ENCODE measurements around the gene SCGN. TPM values are rescaled to one million over a fixed set of nuclear protein-coding genes. Genes with fewer than 3 reads are reported as not detected.

The SCGN gene
- total RNA-seq, 2 experiments from 2014 or later = not detected

DNA sequence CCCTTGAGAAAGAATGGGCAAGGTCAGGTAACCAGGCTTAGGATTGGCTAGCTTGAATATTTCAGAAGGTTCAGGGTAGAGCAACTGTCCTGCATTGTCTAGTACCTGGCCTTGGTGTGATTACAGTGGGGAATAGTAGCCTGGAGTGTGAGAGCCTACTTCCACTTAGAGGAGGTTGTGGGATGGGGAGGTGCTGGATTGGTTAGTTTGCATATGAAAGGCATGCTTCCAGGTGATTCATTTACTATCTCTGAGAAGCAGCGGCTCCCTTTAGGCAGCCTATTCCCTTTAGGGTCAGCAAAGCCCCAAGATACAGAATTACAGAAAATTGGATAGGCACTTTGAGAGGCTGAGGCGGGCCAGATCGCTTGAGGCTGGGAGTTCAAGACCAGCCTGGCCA lies 25.0 kb upstream of the SCGN start:
- Mint-ChIP-seq H3K27me3 (peaks cover 4% of the 10 kb centered on the region), H3K4me1 (ENCODE audit: low read depth) (no peaks in the 10 kb centered on the region), H3K9me3 (no peaks in the 10 kb centered on the region), H3K4me3 (no peak overlapping the region), H3K27ac (no peak overlapping the region), H3K36me3 (ENCODE audit: low read depth) (no peaks in the 10 kb centered on the region)
- TF ChIP-seq, protein P1, sequence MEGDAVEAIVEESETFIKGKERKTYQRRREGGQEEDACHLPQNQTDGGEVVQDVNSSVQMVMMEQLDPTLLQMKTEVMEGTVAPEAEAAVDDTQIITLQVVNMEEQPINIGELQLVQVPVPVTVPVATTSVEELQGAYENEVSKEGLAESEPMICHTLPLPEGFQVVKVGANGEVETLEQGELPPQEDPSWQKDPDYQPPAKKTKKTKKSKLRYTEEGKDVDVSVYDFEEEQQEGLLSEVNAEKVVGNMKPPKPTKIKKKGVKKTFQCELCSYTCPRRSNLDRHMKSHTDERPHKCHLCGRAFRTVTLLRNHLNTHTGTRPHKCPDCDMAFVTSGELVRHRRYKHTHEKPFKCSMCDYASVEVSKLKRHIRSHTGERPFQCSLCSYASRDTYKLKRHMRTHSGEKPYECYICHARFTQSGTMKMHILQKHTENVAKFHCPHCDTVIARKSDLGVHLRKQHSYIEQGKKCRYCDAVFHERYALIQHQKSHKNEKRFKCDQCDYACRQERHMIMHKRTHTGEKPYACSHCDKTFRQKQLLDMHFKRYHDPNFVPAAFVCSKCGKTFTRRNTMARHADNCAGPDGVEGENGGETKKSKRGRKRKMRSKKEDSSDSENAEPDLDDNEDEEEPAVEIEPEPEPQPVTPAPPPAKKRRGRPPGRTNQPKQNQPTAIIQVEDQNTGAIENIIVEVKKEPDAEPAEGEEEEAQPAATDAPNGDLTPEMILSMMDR (IDR thresholded peaks at IDR 0.05) = no peak
- ChIA-PET POLR2A (no interaction called here), CTCF (interaction anchor here (1.2 kb wide), 1 partner anchor 71 kb away, joined by 3 read pairs; no protein-coding TSS in a partner anchor)
- DNase-seq (no peak), ATAC-seq (no peak)
- intact Hi-C loops (cut with micrococcal nuclease) = no loop called here

DNA sequence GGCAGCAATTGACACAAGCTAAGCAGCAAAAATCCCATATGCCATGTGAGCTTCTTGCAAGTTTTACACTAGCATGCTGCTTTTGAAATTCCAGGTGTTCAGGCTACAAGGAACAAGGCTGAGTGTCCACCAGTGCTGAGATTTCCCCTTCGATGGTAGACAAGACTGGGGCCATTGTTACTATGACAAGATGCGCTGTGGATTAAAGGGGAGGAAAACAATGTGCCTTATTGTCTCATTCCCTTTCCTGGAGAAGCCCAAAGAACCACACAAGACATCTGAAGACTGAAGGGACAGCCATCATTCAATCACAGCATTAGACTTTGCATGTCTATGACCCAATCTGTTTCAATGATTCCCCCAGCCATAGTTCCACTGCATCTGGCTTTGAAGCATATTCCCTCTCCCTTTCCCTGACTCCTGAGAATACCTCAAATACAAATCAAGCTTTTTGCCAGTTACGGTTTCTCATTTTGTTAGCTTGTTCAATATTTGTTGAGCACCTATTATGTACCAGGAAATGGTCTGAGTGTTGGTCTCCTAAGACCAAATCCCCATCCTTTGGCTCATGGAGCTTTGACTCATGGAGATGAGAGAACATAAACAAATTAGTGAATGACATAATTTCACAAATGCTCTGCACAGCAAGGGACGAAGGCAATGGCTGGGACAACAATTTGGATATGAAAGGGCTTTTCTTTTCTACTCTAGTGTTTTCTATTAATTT lies 23.4 kb upstream of the SCGN start:
- ChIA-PET POLR2A (no interaction called here), CTCF (no interaction called here)
- H3K27ac Mint-ChIP-seq = no peak overlapping the region
- ATAC-seq (no peak), DNase-seq (no peak)
- no peaks in the 10 kb centered on the region for H3K36me3 Mint-ChIP-seq (ENCODE audit: low read depth)
- TF ChIP-seq, protein P1 (IDR thresholded peaks at IDR 0.05) = no peak
- no peaks in the 10 kb centered on the region for H3K9me3 Mint-ChIP-seq
- H3K27me3 Mint-ChIP-seq = peaks cover 7% of the 10 kb centered on the region
- H3K4me1 Mint-ChIP-seq (ENCODE audit: low read depth) = no peaks in the 10 kb centered on the region
- H3K4me3 Mint-ChIP-seq = no peak overlapping the region
- intact Hi-C loops (cut with micrococcal nuclease) = no loop called here

DNA sequence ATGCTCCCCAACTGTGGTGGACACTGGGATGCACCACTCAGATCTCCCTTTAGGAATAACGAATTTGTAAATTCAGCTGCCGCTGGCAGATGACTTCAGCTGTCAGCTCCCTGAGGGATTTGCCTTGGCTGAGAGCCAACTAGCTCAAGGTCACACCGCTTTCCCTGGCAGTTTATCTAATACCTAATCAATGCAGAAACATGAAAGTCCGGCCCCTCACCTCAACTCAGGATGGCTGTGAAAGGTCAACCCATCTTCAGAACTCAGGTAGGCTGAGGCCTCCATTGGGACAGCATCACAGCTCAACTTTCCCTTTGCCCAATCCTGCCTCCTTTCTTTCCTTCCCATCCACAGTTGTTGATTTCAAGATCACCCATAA lies 22.8 kb upstream of the SCGN start:
- intact Hi-C loops (cut with micrococcal nuclease) = no loop called here
- Mint-ChIP-seq H3K36me3 (ENCODE audit: low read depth) (no peaks in the 10 kb centered on the region), H3K9me3 (no peaks in the 10 kb centered on the region), H3K4me3 (no peak overlapping the region), H3K27ac (no peak overlapping the region), H3K4me1 (ENCODE audit: low read depth) (no peaks in the 10 kb centered on the region), H3K27me3 (peaks cover 10% of the 10 kb centered on the region)
- no peak for ATAC-seq
- TF ChIP-seq, protein P1 (IDR thresholded peaks at IDR 0.05) = no peak
- ChIA-PET CTCF (no interaction called here), POLR2A (interaction anchor here (1.4 kb wide), 1 partner anchor 15 kb away, joined by 3 read pairs; no protein-coding TSS in a partner anchor)
- no peak for DNase-seq

DNA sequence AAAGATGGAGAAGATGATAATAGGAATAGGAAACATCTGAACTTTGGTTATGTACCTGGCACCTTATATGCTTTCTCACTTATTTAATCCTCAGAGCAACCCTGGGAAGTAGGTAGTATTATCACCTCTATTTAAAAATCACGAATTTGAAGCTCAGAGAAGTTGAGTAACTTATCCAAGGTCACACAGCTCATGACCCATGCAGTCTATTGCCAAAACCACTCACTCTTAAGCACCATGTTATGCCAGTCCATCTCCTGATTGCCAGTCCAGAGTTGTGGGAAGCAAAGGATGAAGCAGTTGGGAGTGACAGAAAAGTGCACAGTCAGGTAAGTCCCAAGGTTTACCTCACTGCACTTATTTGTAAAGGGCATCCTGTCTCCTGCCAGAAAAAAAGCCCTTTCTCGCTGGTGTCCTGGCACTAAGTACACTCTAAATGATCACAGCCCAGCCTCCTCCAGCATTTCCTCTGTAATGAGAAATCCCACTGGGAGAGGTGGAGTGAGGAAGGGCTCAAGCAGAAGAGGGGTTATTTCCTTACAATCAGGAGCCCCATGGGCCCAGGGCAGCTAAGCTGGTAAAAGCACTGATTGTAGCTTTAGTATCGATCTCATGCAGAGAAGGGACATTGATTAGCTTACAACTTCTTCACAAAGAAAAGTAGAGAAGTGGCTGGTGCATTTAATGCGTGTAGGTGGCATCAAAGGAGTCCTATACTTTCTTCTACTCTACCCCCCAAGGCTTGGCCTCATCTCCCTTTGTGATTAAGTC lies 21.3 kb upstream of the SCGN start:
- Mint-ChIP-seq H3K27me3 (peaks cover 15% of the 10 kb centered on the region), H3K9me3 (no peaks in the 10 kb centered on the region), H3K4me3 (no peak overlapping the region), H3K27ac (no peak overlapping the region), H3K4me1 (ENCODE audit: low read depth) (no peaks in the 10 kb centered on the region), H3K36me3 (ENCODE audit: low read depth) (no peaks in the 10 kb centered on the region)
- TF ChIP-seq, protein P1 (IDR thresholded peaks at IDR 0.05) = no peak
- ATAC-seq = no peak
- DNase-seq = no peak
- ChIA-PET POLR2A (interaction anchor here (1.4 kb wide), 1 partner anchor 16 kb away, joined by 3 read pairs; no protein-coding TSS in a partner anchor), CTCF (interaction anchor here (1.6 kb wide), 1 partner anchor 44 kb away, joined by 4 read pairs; no protein-coding TSS in a partner anchor)
- intact Hi-C loops (cut with micrococcal nuclease) = no loop called here

DNA sequence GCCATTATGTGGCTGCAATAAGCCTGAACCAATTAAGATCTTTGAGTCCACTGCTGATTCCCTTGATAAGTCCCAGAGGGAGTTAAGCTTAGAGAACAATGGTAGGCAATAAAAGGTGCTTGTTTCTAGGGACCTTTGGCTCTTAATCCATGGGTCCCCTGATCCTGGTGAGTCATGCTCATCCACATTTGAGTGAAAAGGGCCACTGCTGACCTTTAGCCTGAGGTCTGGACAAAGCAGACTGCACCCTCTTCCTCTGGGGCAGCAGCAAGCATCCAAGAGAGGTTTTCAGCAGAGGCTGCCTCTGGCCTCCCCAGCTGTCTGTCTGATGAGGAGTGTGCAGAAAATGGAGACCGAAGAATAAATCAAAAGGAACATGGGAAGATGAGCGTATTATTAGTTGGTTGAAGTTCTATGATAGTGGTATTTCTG lies 16.1 kb upstream of the SCGN start:
- intact Hi-C loops (cut with micrococcal nuclease) = no loop called here
- no peak overlapping the region for H3K4me3 Mint-ChIP-seq

More for the DNA sequence above, 16.1 kb upstream of the SCGN start:
- H3K27ac Mint-ChIP-seq = no peak overlapping the region
- CTCF ChIA-PET = no interaction called here
- POLR2A ChIA-PET = interaction anchor here (0.8 kb wide), 1 partner anchor 28 kb away, joined by 3 read pairs; no protein-coding TSS in a partner anchor
- peaks cover 21% of the 10 kb centered on the region for H3K27me3 Mint-ChIP-seq
- DNase-seq = no peak
- H3K9me3 Mint-ChIP-seq = no peaks in the 10 kb centered on the region
- TF ChIP-seq, protein P1 (IDR thresholded peaks at IDR 0.05) = no peak
- no peaks in the 10 kb centered on the region for H3K36me3 Mint-ChIP-seq (ENCODE audit: low read depth)
- no peak for ATAC-seq
- no peaks in the 10 kb centered on the region for H3K4me1 Mint-ChIP-seq (ENCODE audit: low read depth)
